Neural progenitor cell (in vitro differentiated cells): ENCODE results near the gene NRCAM. TPM values are rescaled to one million over a fixed set of nuclear protein-coding genes. Genes with fewer than 3 reads are reported as not detected.

ENCODE experiments used
- DNase-seq: peaks from one replicate; pipeline ENCODE4 v3.0.0-alpha.2; 2016; ENCODE audit warnings: low spot score
- H2AFZ ChIP-seq: fragments of 200-600 bp; sonication (generic); replicated peaks from 2 replicates; pipeline ENCODE4 v1.6.1; 2016; ENCODE audit warnings: antibody characterized with exemption
- H3F3A ChIP-seq: fragments of 200-600 bp; sonication (generic); 2 replicates; pipeline ENCODE4 v1.6.1; 2016; ENCODE audit warnings: antibody characterized with exemption, low read depth
- H3K27ac ChIP-seq: fragments of 200-600 bp; sonication (generic); 2 replicates; pipeline ENCODE4 v1.5.1; 2016; ENCODE audit warnings: mild to moderate bottlenecking
- H3K27me3 ChIP-seq: fragments of 200-600 bp; sonication (generic); 2 replicates; pipeline ENCODE4 v1.6.1; 2016; ENCODE audit warnings: mild to moderate bottlenecking, moderate library complexity
- H3K36me3 ChIP-seq: fragments of 200-600 bp; sonication (generic); 2 replicates; pipeline ENCODE4 v1.5.1; 2016
- H3K4me1 ChIP-seq: fragments of 200-600 bp; sonication (generic); 2 replicates; pipeline ENCODE4 v1.6.1; 2016; ENCODE audit warnings: mixed run types
- H3K4me2 ChIP-seq: fragments of 200-600 bp; sonication (generic); 2 replicates; pipeline ENCODE4 v1.6.1; 2016
- H3K4me3 ChIP-seq: fragments of 200-600 bp; sonication (generic); 2 replicates; pipeline ENCODE4 v1.5.1; 2016
- H3K79me2 ChIP-seq: fragments of 200-600 bp; sonication (generic); 2 replicates; pipeline ENCODE4 v1.6.1; 2016; ENCODE audit warnings: low read depth
- H3K9ac ChIP-seq: fragments of 200-600 bp; sonication (generic); 2 replicates; pipeline ENCODE4 v1.6.1; 2016
- H3K9me3 ChIP-seq: fragments of 200-600 bp; sonication (generic); 2 replicates; pipeline ENCODE4 v1.5.1; 2016; ENCODE audit warnings: low read depth
- H4K20me1 ChIP-seq: fragments of 200-600 bp; sonication (generic); 2 replicates; pipeline ENCODE4 v1.6.1; 2016; ENCODE audit warnings: low read depth
- H3K27ac Mint-ChIP-seq: 3 replicates; pipeline ENCODE4 v1.8.0; 2021; ENCODE audit warnings: mixed read lengths
- H3K27me3 Mint-ChIP-seq: 2 replicates; pipeline ENCODE4 v1.8.0; 2022; ENCODE audit warnings: low read depth, mild to moderate bottlenecking, inconsistent platforms, moderate library complexity, mixed read lengths; ENCODE audit not compliant: insufficient read depth
- H3K36me3 Mint-ChIP-seq: 3 replicates; pipeline ENCODE4 v1.8.0; 2021; ENCODE audit warnings: mixed read lengths
- H3K4me1 Mint-ChIP-seq: 3 replicates; pipeline ENCODE4 v1.8.0; 2021; ENCODE audit warnings: mixed read lengths
- H3K4me3 Mint-ChIP-seq: 3 replicates; pipeline ENCODE4 v1.8.0; 2021; ENCODE audit warnings: mild to moderate bottlenecking, moderate library complexity, mixed read lengths
- H3K9me3 Mint-ChIP-seq: 3 replicates; pipeline ENCODE4 v1.8.0; 2020; ENCODE audit warnings: mixed read lengths
- EZH2 ChIP-seq: fragments of 200-600 bp; sonication (generic); IDR thresholded peaks from 2 replicates; pipeline ENCODE4 v1.6.1; 2017; ENCODE audit warnings: antibody characterized with exemption, mild to moderate bottlenecking, moderate library complexity
- EZH2phosphoT487 ChIP-seq: fragments of 200-600 bp; sonication (generic); IDR thresholded peaks from 2 replicates; pipeline ENCODE4 v1.6.1; 2017; ENCODE audit warnings: antibody characterized with exemption
- total RNA-seq: library from RNA; depleted of rRNA; stranded (reverse); fragments of >200 nt; gene quantifications from 2 replicates; pipeline ENCODE4 v1.2.3, GENCODE V29; 2015; ENCODE audit warnings: low replicate concordance
- TF ChIP-seq, protein P1 (sequence below): fragments of 200-600 bp; sonication (generic); IDR thresholded peaks from 2 replicates; pipeline ENCODE4 v1.5.1; 2017; ENCODE audit warnings: antibody characterized with exemption, mild to moderate bottlenecking

The NRCAM gene
- total RNA-seq, 1 donor from 2014 or later = 104 TPM

DNA sequence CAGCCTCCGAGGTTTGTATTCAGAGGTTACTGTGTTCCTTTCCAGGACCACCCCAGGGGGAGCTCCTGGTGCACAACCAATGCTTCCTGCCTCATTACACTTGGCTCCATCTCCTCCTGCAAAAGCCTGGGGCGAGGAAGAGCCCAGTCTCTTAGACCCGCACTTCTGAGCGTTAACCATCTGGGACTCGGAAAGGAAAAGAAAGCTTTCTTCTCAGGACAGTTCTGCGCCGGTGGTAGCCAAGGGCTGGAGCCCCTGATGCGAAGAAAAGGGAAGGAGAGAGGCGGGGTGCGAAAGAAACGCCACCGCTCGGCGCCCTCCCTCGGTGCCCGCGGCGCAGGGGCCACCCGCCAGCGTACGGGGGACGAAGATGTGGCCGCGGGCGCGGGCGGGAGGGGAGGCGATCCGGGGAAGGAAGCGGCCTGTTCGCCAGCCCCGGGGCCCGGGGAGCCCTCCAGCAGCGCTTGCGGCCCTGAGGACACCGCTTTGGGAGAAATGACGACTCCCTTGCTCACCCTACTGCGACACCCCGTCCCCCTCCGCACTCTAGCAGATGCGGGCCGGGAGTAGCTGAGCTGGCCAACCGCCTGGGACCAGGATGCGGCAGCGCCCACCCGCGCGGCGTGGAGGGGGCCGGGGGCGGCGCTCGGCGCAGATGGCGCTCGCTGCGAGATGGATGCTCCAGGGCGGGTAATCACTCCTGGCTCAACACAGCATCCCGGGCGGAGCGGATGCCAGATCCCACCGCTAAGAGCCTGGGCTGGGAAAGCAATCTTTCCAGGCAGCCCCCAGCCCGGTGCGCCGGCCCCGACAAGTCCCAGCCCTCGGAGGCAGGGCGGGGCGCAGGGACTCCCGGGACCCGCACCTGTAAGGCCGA is 1.3 kb downstream of the NRCAM start:
- peaks cover 44% of the 10 kb centered on the region for H3K79me2 ChIP-seq
- peak; percentile 70 for DNase-seq

GRCh38 chr7:108454317-108454673 is 1.9 kb downstream of the NRCAM start:
- H3K9ac ChIP-seq = no peak overlapping the region
- H3K4me2 ChIP-seq = peak overlapping the region; percentile 91
- H3K27me3 ChIP-seq = peaks cover 55% of the 10 kb centered on the region
- Mint-ChIP-seq H3K4me3 (peak overlapping the region; percentile 97), H3K36me3 (no peaks in the 10 kb centered on the region), H3K27me3 (peaks cover 22% of the 10 kb centered on the region), H3K4me1 (peaks cover 40% of the 10 kb centered on the region), H3K9me3 (no peaks in the 10 kb centered on the region), H3K27ac (no peak overlapping the region)
- H3K27ac ChIP-seq = no peak overlapping the region
- peaks cover 44% of the 10 kb centered on the region for H3K79me2 ChIP-seq
- H2AFZ ChIP-seq = peak overlapping the region; percentile 98
- peaks cover 33% of the 10 kb centered on the region for H3K4me1 ChIP-seq
- peaks cover 27% of the 10 kb centered on the region for H4K20me1 ChIP-seq
- no peaks in the 10 kb centered on the region for H3K9me3 ChIP-seq
- no peak for DNase-seq
- no peaks in the 10 kb centered on the region for H3K36me3 ChIP-seq
- TF ChIP-seq, protein P1, sequence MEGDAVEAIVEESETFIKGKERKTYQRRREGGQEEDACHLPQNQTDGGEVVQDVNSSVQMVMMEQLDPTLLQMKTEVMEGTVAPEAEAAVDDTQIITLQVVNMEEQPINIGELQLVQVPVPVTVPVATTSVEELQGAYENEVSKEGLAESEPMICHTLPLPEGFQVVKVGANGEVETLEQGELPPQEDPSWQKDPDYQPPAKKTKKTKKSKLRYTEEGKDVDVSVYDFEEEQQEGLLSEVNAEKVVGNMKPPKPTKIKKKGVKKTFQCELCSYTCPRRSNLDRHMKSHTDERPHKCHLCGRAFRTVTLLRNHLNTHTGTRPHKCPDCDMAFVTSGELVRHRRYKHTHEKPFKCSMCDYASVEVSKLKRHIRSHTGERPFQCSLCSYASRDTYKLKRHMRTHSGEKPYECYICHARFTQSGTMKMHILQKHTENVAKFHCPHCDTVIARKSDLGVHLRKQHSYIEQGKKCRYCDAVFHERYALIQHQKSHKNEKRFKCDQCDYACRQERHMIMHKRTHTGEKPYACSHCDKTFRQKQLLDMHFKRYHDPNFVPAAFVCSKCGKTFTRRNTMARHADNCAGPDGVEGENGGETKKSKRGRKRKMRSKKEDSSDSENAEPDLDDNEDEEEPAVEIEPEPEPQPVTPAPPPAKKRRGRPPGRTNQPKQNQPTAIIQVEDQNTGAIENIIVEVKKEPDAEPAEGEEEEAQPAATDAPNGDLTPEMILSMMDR = no peak
- TF ChIP-seq EZH2phosphoT487 = no peak
- TF ChIP-seq EZH2 = no peak
- H3K4me3 ChIP-seq = peak overlapping the region; percentile 88
- H3F3A ChIP-seq = peaks cover 57% of the 10 kb centered on the region

More for the DNA sequence above, 1.3 kb downstream of the NRCAM start:
- H3K9me3 Mint-ChIP-seq = no peaks in the 10 kb centered on the region
- Histone ChIP-seq H3K9me3 (no peaks in the 10 kb centered on the region), H3K4me3 (peak overlapping the region; percentile 88), H3K4me2 (peak overlapping the region; percentile 91), H3K9ac (no peak overlapping the region), H3K36me3 (no peaks in the 10 kb centered on the region), H3K27ac (no peak overlapping the region), H3K27me3 (peaks cover 55% of the 10 kb centered on the region), H4K20me1 (peaks cover 22% of the 10 kb centered on the region), H2AFZ (peak overlapping the region; percentile 98), H3K4me1 (peaks cover 27% of the 10 kb centered on the region), H3F3A (peaks cover 56% of the 10 kb centered on the region)
- no peaks in the 10 kb centered on the region for H3K36me3 Mint-ChIP-seq
- H3K27me3 Mint-ChIP-seq = peaks cover 22% of the 10 kb centered on the region
- TF ChIP-seq EZH2phosphoT487 = no peak
- peak overlapping the region; percentile 97 for H3K4me3 Mint-ChIP-seq
- H3K4me1 Mint-ChIP-seq = peaks cover 35% of the 10 kb centered on the region
- H3K27ac Mint-ChIP-seq = peak overlapping the region; percentile 74

GRCh38 chr7:108453320-108453719 is 2.9 kb downstream of the NRCAM start:
- Histone ChIP-seq H3K79me2 (peaks cover 52% of the 10 kb centered on the region), H3K4me1 (peaks cover 42% of the 10 kb centered on the region), H3K27me3 (peaks cover 50% of the 10 kb centered on the region), H3K9me3 (no peaks in the 10 kb centered on the region), H3F3A (peaks cover 66% of the 10 kb centered on the region), H4K20me1 (peaks cover 27% of the 10 kb centered on the region), H3K36me3 (no peaks in the 10 kb centered on the region), H3K27ac (no peak overlapping the region), H3K4me3 (no peak overlapping the region), H3K9ac (no peak overlapping the region), H2AFZ (no peak overlapping the region), H3K4me2 (peak overlapping the region; percentile 22)
- Mint-ChIP-seq H3K36me3 (no peaks in the 10 kb centered on the region), H3K4me1 (peaks cover 49% of the 10 kb centered on the region), H3K4me3 (no peak overlapping the region), H3K9me3 (no peaks in the 10 kb centered on the region), H3K27me3 (peaks cover 17% of the 10 kb centered on the region), H3K27ac (no peak overlapping the region)
- no peak for DNase-seq
- TF ChIP-seq, protein P1 = no peak
- no peak for TF ChIP-seq EZH2phosphoT487
- TF ChIP-seq EZH2 = no peak

DNA sequence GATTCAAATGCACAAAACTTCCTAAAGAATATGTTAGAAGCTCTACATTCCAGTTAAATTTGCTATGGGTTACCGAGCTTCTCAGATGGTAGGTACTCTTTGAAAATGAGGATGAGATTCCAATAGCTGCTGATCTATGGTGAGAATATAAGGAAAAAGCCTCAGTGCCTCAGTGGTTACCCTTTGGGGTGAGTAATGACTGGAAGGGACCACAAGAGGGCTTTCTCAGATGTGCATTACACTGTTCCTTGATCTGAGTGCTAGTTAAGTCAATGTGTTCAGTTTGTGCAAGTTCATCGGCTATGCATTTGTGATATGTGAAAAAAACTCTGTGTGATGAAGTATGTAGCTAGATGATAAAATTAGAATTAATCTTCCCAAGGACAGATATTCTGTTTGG is 3.5 kb downstream of the NRCAM start:
- Mint-ChIP-seq H3K4me1 (peaks cover 55% of the 10 kb centered on the region), H3K27me3 (peaks cover 14% of the 10 kb centered on the region), H3K36me3 (no peaks in the 10 kb centered on the region), H3K27ac (no peak overlapping the region), H3K9me3 (no peaks in the 10 kb centered on the region), H3K4me3 (no peak overlapping the region)
- no peak overlapping the region for H3K9ac ChIP-seq
- peaks cover 47% of the 10 kb centered on the region for H3K4me1 ChIP-seq
- TF ChIP-seq, protein P1 = peak; percentile 69
- no peak for TF ChIP-seq EZH2
- no peak for TF ChIP-seq EZH2phosphoT487
- H2AFZ ChIP-seq = no peak overlapping the region
- DNase-seq = peak; percentile 57
- H3K27ac ChIP-seq = no peak overlapping the region
- peaks cover 58% of the 10 kb centered on the region for H3K79me2 ChIP-seq
- peaks cover 27% of the 10 kb centered on the region for H4K20me1 ChIP-seq
- no peak overlapping the region for H3K4me3 ChIP-seq
- peaks cover 61% of the 10 kb centered on the region for H3F3A ChIP-seq
- H3K4me2 ChIP-seq = no peak overlapping the region
- H3K9me3 ChIP-seq = no peaks in the 10 kb centered on the region
- H3K36me3 ChIP-seq = no peaks in the 10 kb centered on the region
- peaks cover 44% of the 10 kb centered on the region for H3K27me3 ChIP-seq
